K562 (cell line): ENCODE results near the gene GP1BA. TPM values are rescaled to one million over a fixed set of nuclear protein-coding genes. Genes with fewer than 3 reads are reported as not detected.
A peak's percentile ranks its signal among the peaks of the same experiment; 100 is the strongest.

Source experiments
- ARNT ChIP-seq, 2 experiments: fragments of 450-650 bp; IDR thresholded peaks; 2 replicates each; pipeline ENCODE4 v1.6.1; 2016; ENCODE audit warnings: mild to moderate bottlenecking in 1 of 2
- ATF2 ChIP-seq: sonication (generic); formaldehyde crosslinking; IDR thresholded peaks from 2 replicates; pipeline ENCODE4 v1.8.1; 2022; ENCODE audit warnings: missing genetic modification reagents
- C11orf30 ChIP-seq: fragments of 450-650 bp; IDR thresholded peaks from 2 replicates; pipeline ENCODE4 v1.6.1; 2016; ENCODE audit warnings: low read depth, mild to moderate bottlenecking
- CREM ChIP-seq: IDR thresholded peaks from 2 replicates; pipeline ENCODE4 v1.6.1; 2014; ENCODE audit warnings: antibody characterized with exemption, low read depth
- DIDO1 ChIP-seq: fragments of 450-650 bp; IDR thresholded peaks from 2 replicates; pipeline ENCODE4 v1.6.1; 2016; ENCODE audit warnings: low read depth, missing biosample characterization, missing genetic modification characterization
- ELF2 ChIP-seq: fragments of 250-450 bp; sonication (Bioruptor Pico); IDR thresholded peaks from 2 replicates; pipeline ENCODE4 v1.5.0; 2021; ENCODE audit warnings: mild to moderate bottlenecking
- HDAC1 ChIP-seq, 2 experiments: fragments of 450-650 bp; IDR thresholded peaks; 2 replicates each; pipeline ENCODE4 v1.6.1; 2016 to 2017; ENCODE audit warnings: inconsistent platforms in 1 of 2, mild to moderate bottlenecking in 1 of 2, moderate library complexity in 1 of 2
- HDAC2 ChIP-seq: fragments of 450-650 bp; IDR thresholded peaks from 2 replicates; pipeline ENCODE4 v1.6.1; 2016; ENCODE audit warnings: mild to moderate bottlenecking
- JUNB ChIP-seq: fragments of 450-650 bp; formaldehyde crosslinking; conservative IDR thresholded peaks from 2 replicates; pipeline ENCODE4 v1.4.0; 2020; ENCODE audit warnings: mild to moderate bottlenecking
- NR2F6 ChIP-seq: fragments of 450-650 bp; formaldehyde crosslinking; IDR thresholded peaks from 2 replicates; pipeline ENCODE4 v1.4.0; 2020; ENCODE audit warnings: mild to moderate bottlenecking
- POLR2G ChIP-seq: fragments of 200-400 bp; formaldehyde crosslinking; IDR thresholded peaks from 2 replicates; pipeline ENCODE4 v1.6.1; 2017; ENCODE audit warnings: low read depth, mild to moderate bottlenecking, antibody characterized with exemption, low read length, moderate library complexity
- PRPF4 ChIP-seq: fragments of 200-400 bp; formaldehyde crosslinking; IDR thresholded peaks from one replicate; pipeline ENCODE4 v1.6.1; 2017; ENCODE audit warnings: low read length, low read depth, mild to moderate bottlenecking; ENCODE audit not compliant: insufficient read depth, poor library complexity, severe bottlenecking
- RBM15 ChIP-seq: fragments of 200-400 bp; formaldehyde crosslinking; IDR thresholded peaks from 2 replicates; pipeline ENCODE4 v1.6.1; 2018; ENCODE audit warnings: mild to moderate bottlenecking, low read length, moderate library complexity; ENCODE audit not compliant: insufficient read depth
- TCFL5 ChIP-seq: fragments of 250-450 bp; sonication (Bioruptor Pico); conservative IDR thresholded peaks from 2 replicates; pipeline ENCODE4 v1.6.1; 2021; ENCODE audit warnings: mild to moderate bottlenecking, moderate library complexity, matching md5 sums
- YBX1 ChIP-seq: fragments of 450-650 bp; IDR thresholded peaks from 2 replicates; pipeline ENCODE4 v1.7.1; 2016; ENCODE audit warnings: mild to moderate bottlenecking
- ZNF197 ChIP-seq: fragments of 200-800 bp; sonication (Bioruptor generic); IDR thresholded peaks from 2 replicates; pipeline ENCODE4 v1.6.1; 2016; ENCODE audit warnings: low read depth, missing genetic modification characterization, missing compliant biosample characterization
- polyA plus RNA-seq, 8 experiments: library from polyadenylated mRNA; depleted of rRNA in 4 of 8; stranded (reverse) in 5 of 8; unstranded in 3 of 8; fragments of >200 nt; fragmentation: Nextera tagmentation in 2 of 8; fragmentation: Illumina TruSeq in 1 of 8; extraction: Ambion mirVana in 2 of 8; extraction: Trizol in 1 of 8; gene quantifications; 2 replicates each; pipeline versions ENCODE4 v1.2.1 to v1.2.3, GENCODE V29; 2011 to 2014; ENCODE audit warnings: inconsistent platforms in 1 of 8, missing spikeins in 1 of 8
- total RNA-seq, 7 experiments: library from RNA; depleted of rRNA in 6 of 7; stranded (reverse); fragments of >200 nt in 6 of 7; fragmentation: Illumina TruSeq in 2 of 7; extraction: Trizol in 2 of 7; gene quantifications; 2 replicates each; pipeline versions ENCODE4 v1.2.1 to v1.2.3, GENCODE V29; 2011 to 2021; ENCODE audit warnings: low replicate concordance in 1 of 7
- TF ChIP-seq, protein P1 (sequence below): fragments of 450-650 bp; formaldehyde crosslinking; IDR thresholded peaks from 2 replicates; pipeline ENCODE4 v1.4.0; 2022; ENCODE audit warnings: missing genetic modification characterization
- TF ChIP-seq, protein P2 (sequence below): fragments of 250-450 bp; sonication (Bioruptor Pico); IDR thresholded peaks from 2 replicates; pipeline ENCODE4 v1.4.0; 2020; ENCODE audit warnings: mild to moderate bottlenecking
- TF ChIP-seq, protein P3 (sequence below): conservative IDR thresholded peaks from 2 replicates; pipeline ENCODE4 v1.6.1; 2011; ENCODE audit warnings: low read depth, mild to moderate bottlenecking, low read length; ENCODE audit not compliant: control insufficient read depth
- TF ChIP-seq, protein P4 (sequence below): fragments of 450-650 bp; IDR thresholded peaks from 2 replicates; pipeline ENCODE4 v1.6.1; 2016; ENCODE audit warnings: borderline replicate concordance

GP1BA gene
- total and polyA plus RNA-seq, 9 of the 15 experiments (the other 6 are each of a cell fraction or from before 2014, with no cell fraction given) = 0.01 TPM; not detected in 8

GRCh38 chr17:4908711-4909496 is 23.2 kb upstream of the GP1BA start (continued):
- TF ChIP-seq YBX1 = no peak
- peak in 1 of 2 experiments; percentile 68; a peak in 2 of 4 replicates for TF ChIP-seq HDAC1 (IDR thresholded peaks at IDR 0.05)
- no peak for TF ChIP-seq NR2F6 (CRISPR knock-in tag)
- TF ChIP-seq ARNT (IDR thresholded peaks at IDR 0.05) = 0 out of 4 replicates have a peak, but pooled peaks of 1 of the 2 experiments have one; percentile 37
- TF ChIP-seq ELF2 (CRISPR knock-in tag) = no peak
- TF ChIP-seq, protein P1, sequence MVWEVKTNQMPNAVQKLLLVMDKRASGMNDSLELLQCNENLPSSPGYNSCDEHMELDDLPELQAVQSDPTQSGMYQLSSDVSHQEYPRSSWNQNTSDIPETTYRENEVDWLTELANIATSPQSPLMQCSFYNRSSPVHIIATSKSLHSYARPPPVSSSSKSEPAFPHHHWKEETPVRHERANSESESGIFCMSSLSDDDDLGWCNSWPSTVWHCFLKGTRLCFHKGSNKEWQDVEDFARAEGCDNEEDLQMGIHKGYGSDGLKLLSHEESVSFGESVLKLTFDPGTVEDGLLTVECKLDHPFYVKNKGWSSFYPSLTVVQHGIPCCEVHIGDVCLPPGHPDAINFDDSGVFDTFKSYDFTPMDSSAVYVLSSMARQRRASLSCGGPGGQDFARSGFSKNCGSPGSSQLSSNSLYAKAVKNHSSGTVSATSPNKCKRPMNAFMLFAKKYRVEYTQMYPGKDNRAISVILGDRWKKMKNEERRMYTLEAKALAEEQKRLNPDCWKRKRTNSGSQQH = peak; percentile 92
- no peak for TF ChIP-seq PRPF4
- TF ChIP-seq DIDO1 (tag) = peak; percentile 59; the same call in 1 of the 2 replicates
- TF ChIP-seq TCFL5 (CRISPR knock-in tag) = no peak
- TF ChIP-seq JUNB (CRISPR knock-in tag) = no peak
- no peak for TF ChIP-seq C11orf30
- TF ChIP-seq HDAC2 = no peak
- TF ChIP-seq, protein P2, sequence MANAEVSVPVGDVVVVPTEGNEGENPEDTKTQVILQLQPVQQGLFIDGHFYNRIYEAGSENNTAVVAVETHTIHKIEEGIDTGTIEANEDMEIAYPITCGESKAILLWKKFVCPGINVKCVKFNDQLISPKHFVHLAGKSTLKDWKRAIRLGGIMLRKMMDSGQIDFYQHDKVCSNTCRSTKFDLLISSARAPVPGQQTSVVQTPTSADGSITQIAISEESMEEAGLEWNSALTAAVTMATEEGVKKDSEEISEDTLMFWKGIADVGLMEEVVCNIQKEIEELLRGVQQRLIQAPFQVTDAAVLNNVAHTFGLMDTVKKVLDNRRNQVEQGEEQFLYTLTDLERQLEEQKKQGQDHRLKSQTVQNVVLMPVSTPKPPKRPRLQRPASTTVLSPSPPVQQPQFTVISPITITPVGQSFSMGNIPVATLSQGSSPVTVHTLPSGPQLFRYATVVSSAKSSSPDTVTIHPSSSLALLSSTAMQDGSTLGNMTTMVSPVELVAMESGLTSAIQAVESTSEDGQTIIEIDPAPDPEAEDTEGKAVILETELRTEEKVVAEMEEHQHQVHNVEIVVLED (CRISPR knock-in tag) = no peak
- TF ChIP-seq RBM15 = no peak
- TF ChIP-seq ZNF197 = no peak
- TF ChIP-seq ATF2 (CRISPR knock-in tag) = no peak
- TF ChIP-seq, protein P3, sequence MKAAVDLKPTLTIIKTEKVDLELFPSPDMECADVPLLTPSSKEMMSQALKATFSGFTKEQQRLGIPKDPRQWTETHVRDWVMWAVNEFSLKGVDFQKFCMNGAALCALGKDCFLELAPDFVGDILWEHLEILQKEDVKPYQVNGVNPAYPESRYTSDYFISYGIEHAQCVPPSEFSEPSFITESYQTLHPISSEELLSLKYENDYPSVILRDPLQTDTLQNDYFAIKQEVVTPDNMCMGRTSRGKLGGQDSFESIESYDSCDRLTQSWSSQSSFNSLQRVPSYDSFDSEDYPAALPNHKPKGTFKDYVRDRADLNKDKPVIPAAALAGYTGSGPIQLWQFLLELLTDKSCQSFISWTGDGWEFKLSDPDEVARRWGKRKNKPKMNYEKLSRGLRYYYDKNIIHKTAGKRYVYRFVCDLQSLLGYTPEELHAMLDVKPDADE = no peak
- 0 out of 2 replicates have a peak, but pooled peaks have one; percentile 7 for TF ChIP-seq CREM
- TF ChIP-seq, protein P4, sequence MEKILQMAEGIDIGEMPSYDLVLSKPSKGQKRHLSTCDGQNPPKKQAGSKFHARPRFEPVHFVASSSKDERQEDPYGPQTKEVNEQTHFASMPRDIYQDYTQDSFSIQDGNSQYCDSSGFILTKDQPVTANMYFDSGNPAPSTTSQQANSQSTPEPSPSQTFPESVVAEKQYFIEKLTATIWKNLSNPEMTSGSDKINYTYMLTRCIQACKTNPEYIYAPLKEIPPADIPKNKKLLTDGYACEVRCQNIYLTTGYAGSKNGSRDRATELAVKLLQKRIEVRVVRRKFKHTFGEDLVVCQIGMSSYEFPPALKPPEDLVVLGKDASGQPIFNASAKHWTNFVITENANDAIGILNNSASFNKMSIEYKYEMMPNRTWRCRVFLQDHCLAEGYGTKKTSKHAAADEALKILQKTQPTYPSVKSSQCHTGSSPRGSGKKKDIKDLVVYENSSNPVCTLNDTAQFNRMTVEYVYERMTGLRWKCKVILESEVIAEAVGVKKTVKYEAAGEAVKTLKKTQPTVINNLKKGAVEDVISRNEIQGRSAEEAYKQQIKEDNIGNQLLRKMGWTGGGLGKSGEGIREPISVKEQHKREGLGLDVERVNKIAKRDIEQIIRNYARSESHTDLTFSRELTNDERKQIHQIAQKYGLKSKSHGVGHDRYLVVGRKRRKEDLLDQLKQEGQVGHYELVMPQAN = peak; percentile 48; the same call in 1 of the 2 replicates
- TF ChIP-seq POLR2G = 0 out of 2 replicates have a peak, but pooled peaks have one; percentile 34
